ENCODE data around the gene IQSEC2.

Gene IQSEC2

DNA sequence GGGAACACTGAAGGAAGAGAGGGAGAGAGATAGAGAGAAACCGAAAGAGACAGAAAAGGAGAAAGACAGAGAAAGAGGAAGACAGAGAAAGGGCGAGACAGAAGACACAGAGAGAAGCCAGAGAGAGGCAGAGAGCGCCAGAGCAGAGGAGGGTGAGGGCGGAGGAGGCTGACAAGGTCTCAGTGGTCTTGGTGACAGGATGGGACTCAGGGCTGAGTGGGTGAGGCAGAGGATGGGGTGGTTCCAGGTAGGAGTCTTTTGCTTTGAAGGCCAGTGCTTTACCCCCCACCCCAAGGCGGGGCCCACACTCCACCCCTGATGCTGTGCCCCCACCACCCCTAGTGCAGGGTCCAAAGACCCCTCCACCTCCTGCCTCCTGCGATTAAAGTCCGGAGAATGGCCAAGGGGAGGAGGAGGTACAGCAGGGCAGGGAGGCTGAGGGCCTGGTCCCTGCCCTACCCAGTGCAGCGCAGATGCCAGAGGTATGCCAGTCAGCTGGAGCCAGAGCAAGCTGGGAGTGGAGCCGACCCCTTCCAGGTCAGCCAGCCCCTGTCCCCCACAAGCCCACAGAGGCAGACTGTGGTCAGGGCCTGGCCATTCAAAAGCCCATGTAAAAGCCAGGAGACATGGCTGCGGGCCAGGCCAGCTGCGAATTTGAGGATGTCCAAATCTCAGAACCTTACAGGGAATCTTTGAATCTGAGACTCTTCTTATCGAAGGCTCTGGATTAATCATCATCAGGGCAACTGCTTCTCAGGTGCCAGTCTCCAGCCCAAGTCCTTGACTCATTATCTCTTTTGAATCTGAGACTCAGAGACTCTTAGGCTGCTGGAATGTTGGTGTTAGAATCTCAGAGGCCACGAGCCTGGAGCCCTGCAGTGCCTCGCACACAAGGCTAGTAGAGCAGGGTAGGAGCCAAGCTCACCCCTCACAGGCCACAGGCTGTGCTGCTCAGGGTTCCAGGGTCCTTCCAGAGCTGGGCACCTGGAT is 758 bp downstream of the IQSEC2 start:
- peak overlapping the region; percentile 34 for H3K4me3 ChIP-seq (ENCODE audit: low read depth, low read length)
- H3K9me3 ChIP-seq (ENCODE audit: control insufficient read depth, insufficient read depth, low read depth, low read length), result no peaks in the 10 kb centered on the region
- POLR2A ChIA-PET, result interaction anchor here (0.9 to 4.8 kb wide), 7 partner anchors 8 to 198 kb away, joined by 3 to 23 read pairs (median 6); partner anchors contain the start of genes KDM5C, RIBC1, SMC1A and TSPYL2
- peak; percentile 86 for TF ChIP-seq PRDM1 (tag by site-specific recombination; IDR thresholded peaks at IDR 0.05)
- TF ChIP-seq KLF1 (tag by site-specific recombination; IDR thresholded peaks at IDR 0.05), result peak; percentile 55
- peak; percentile 54; the same call in 1 of the 2 replicates for TF ChIP-seq ZFP69B (tag by site-specific recombination; IDR thresholded peaks at IDR 0.05)
- TF ChIP-seq, protein P1, sequence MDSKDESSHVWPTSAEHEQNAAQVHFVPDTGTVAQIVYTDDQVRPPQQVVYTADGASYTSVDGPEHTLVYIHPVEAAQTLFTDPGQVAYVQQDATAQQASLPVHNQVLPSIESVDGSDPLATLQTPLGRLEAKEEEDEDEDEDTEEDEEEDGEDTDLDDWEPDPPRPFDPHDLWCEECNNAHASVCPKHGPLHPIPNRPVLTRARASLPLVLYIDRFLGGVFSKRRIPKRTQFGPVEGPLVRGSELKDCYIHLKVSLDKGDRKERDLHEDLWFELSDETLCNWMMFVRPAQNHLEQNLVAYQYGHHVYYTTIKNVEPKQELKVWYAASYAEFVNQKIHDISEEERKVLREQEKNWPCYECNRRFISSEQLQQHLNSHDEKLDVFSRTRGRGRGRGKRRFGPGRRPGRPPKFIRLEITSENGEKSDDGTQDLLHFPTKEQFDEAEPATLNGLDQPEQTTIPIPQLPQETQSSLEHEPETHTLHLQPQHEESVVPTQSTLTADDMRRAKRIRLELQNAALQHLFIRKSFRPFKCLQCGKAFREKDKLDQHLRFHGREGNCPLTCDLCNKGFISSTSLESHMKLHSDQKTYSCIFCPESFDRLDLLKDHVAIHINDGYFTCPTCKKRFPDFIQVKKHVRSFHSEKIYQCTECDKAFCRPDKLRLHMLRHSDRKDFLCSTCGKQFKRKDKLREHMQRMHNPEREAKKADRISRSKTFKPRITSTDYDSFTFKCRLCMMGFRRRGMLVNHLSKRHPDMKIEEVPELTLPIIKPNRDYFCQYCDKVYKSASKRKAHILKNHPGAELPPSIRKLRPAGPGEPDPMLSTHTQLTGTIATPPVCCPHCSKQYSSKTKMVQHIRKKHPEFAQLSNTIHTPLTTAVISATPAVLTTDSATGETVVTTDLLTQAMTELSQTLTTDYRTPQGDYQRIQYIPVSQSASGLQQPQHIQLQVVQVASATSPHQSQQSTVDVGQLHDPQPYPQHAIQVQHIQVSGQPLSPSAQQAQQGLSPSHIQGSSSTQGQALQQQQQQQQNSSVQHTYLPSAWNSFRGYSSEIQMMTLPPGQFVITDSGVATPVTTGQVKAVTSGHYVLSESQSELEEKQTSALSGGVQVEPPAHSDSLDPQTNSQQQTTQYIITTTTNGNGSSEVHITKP (tag by site-specific recombination; IDR thresholded peaks at IDR 0.05), result no peak
- TF ChIP-seq, protein P2, sequence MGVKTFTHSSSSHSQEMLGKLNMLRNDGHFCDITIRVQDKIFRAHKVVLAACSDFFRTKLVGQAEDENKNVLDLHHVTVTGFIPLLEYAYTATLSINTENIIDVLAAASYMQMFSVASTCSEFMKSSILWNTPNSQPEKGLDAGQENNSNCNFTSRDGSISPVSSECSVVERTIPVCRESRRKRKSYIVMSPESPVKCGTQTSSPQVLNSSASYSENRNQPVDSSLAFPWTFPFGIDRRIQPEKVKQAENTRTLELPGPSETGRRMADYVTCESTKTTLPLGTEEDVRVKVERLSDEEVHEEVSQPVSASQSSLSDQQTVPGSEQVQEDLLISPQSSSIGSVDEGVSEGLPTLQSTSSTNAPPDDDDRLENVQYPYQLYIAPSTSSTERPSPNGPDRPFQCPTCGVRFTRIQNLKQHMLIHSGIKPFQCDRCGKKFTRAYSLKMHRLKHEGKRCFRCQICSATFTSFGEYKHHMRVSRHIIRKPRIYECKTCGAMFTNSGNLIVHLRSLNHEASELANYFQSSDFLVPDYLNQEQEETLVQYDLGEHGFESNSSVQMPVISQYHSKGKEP (tag by site-specific recombination; IDR thresholded peaks at IDR 0.05), result no peak
- no peak for TF ChIP-seq GLIS1 (tag by site-specific recombination; IDR thresholded peaks at IDR 0.05)
- TF ChIP-seq, protein P3, sequence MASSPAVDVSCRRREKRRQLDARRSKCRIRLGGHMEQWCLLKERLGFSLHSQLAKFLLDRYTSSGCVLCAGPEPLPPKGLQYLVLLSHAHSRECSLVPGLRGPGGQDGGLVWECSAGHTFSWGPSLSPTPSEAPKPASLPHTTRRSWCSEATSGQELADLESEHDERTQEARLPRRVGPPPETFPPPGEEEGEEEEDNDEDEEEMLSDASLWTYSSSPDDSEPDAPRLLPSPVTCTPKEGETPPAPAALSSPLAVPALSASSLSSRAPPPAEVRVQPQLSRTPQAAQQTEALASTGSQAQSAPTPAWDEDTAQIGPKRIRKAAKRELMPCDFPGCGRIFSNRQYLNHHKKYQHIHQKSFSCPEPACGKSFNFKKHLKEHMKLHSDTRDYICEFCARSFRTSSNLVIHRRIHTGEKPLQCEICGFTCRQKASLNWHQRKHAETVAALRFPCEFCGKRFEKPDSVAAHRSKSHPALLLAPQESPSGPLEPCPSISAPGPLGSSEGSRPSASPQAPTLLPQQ (tag by site-specific recombination; IDR thresholded peaks at IDR 0.05), result peak; percentile 80; the same call in 1 of the 2 replicates
- TF ChIP-seq EGR2 (tag by site-specific recombination; IDR thresholded peaks at IDR 0.05; ENCODE audit: low read depth), result peak; percentile 92
- TF ChIP-seq ZFHX2 (tag by site-specific recombination; conservative IDR thresholded peaks at IDR 0.05), result peak; percentile 83
- peaks cover 22% of the 10 kb centered on the region for H3K4me1 ChIP-seq (ENCODE audit: control insufficient read depth, insufficient read depth, low read length)
- no peaks in the 10 kb centered on the region for H3K36me3 ChIP-seq (ENCODE audit: control insufficient read depth in 2 of 2, insufficient read depth in 1 of 2, low read length in 2 of 2)
- peak overlapping the region; percentile 51 for H3K27ac ChIP-seq (ENCODE audit: extremely low read depth, low read depth, low read length)
- CTCF ChIA-PET, result interaction anchor here (0.6 to 9.2 kb wide), 11 partner anchors 10 to 199 kb away, joined by 3 to 153 read pairs (median 4); partner anchors contain the start of gene KDM5C

DNA sequence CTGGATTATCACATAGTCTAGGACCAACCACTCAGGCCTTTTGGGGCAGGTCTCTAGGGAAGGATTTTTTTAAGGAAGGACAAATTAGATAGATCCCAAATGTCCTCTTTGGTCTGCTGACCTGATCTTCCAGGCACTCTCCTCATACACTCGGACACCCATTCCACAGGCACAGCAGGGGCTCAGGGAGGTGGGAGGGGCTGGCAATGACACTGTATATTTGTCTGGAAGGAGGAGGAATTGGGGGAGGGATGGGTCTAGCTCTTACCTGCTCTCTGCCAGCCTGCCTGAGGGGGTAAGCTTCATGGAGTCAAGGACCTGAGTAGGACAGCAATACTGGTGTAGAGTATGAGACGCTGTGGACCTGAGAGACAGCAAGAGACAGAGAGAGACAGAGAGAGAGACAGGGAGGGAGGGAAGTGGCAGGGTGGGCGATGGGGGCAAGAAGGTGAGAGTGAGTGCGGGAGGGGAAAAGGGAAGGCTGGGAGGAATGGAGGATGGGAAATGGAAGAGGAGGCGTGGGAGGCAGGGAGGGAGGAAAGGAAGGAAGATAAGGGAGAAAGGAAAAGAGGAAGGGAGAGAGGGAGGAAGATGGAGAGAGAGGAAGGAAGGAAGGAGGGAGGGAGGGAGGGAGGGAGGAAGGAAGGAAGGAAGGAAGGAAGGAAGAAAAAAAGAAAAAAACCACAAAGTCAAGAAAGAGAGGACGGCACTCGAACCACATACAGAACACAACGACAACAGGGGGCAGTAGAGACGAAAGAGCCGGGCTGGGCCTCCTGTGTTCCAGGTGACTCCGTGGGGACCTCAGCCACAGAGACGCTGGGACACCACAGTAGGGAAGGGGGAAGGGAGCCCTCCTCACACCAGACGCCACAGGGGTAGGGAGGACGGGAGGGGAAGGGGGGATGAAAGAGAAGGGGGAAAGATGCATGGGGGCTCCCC is 1.8 kb downstream of the IQSEC2 start:
- Histone ChIP-seq H3K36me3 (ENCODE audit: control insufficient read depth in 2 of 2, insufficient read depth in 1 of 2, low read length in 2 of 2) (no peaks in the 10 kb centered on the region), H3K27ac (ENCODE audit: extremely low read depth, low read depth, low read length) (peak overlapping the region; percentile 51; the same call in 1 of the 2 replicates), H3K4me1 (ENCODE audit: control insufficient read depth, insufficient read depth, low read length) (peaks cover 22% of the 10 kb centered on the region), H3K9me3 (ENCODE audit: control insufficient read depth, insufficient read depth, low read depth, low read length) (no peaks in the 10 kb centered on the region), H3K4me3 (ENCODE audit: low read depth, low read length) (no peak overlapping the region)
- POLR2A ChIA-PET, result interaction anchor here (4.8 kb wide), 1 partner anchor 54 kb away, joined by 23 read pairs; the partner anchor contains the start of gene KDM5C
- CTCF ChIA-PET, result interaction anchor here (0.6 to 9.2 kb wide), 9 partner anchors 10 to 178 kb away, joined by 3 to 153 read pairs (median 4); no protein-coding TSS in a partner anchor
- TF ChIP-seq, protein P4, sequence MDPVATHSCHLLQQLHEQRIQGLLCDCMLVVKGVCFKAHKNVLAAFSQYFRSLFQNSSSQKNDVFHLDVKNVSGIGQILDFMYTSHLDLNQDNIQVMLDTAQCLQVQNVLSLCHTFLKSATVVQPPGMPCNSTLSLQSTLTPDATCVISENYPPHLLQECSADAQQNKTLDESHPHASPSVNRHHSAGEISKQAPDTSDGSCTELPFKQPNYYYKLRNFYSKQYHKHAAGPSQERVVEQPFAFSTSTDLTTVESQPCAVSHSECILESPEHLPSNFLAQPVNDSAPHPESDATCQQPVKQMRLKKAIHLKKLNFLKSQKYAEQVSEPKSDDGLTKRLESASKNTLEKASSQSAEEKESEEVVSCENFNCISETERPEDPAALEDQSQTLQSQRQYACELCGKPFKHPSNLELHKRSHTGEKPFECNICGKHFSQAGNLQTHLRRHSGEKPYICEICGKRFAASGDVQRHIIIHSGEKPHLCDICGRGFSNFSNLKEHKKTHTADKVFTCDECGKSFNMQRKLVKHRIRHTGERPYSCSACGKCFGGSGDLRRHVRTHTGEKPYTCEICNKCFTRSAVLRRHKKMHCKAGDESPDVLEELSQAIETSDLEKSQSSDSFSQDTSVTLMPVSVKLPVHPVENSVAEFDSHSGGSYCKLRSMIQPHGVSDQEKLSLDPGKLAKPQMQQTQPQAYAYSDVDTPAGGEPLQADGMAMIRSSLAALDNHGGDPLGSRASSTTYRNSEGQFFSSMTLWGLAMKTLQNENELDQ (tag by site-specific recombination; IDR thresholded peaks at IDR 0.05; ENCODE audit: low read depth), result no peak
- TF ChIP-seq ZNF529 (tag by site-specific recombination; IDR thresholded peaks at IDR 0.05; ENCODE audit: insufficient replicate concordance) (no peak), ZNF654 (tag by site-specific recombination; IDR thresholded peaks at IDR 0.05; ENCODE audit: low read depth) (0 out of 2 replicates have a peak, but pooled peaks have one; percentile 13), OVOL3 (tag by site-specific recombination; IDR thresholded peaks at IDR 0.05) (no peak), ZBTB1 (tag by site-specific recombination; IDR thresholded peaks at IDR 0.05) (no peak), ZNF585B (tag by site-specific recombination; IDR thresholded peaks at IDR 0.05) (no peak; the same call in 1 of the 2 replicates), ZBTB8A (tag by site-specific recombination; IDR thresholded peaks at IDR 0.05) (no peak), ZNF510 (tag by site-specific recombination; IDR thresholded peaks at IDR 0.05; ENCODE audit: insufficient replicate concordance) (no peak), ZIC2 (tag by site-specific recombination; IDR thresholded peaks at IDR 0.05) (peak; percentile 56; the same call in 1 of the 2 replicates)
